ENCODE results near the gene SRPRB.

Gene SRPRB

GRCh38 chr3:133825969-133826727 lies 20.5 kb downstream of the SRPRB start:
- in situ Hi-C loops (cut with HindIII; ENCODE audit: low sequenced_read_pairs), result no loop called here
- no peak for TF ChIP-seq CTCF (IDR thresholded peaks at IDR 0.05; ENCODE audit: low read depth, low read length)
- no peak for DNase-seq (ENCODE audit: low read depth, low spot score)
- no peak overlapping the region for H3K4me3 ChIP-seq (ENCODE audit: low read depth, low read length)

- no peak for DNase-seq (ENCODE audit: low read depth, low spot score)
- TF ChIP-seq CTCF (IDR thresholded peaks at IDR 0.05; ENCODE audit: low read depth, low read length), result no peak
- in situ Hi-C loops (cut with HindIII; ENCODE audit: low sequenced_read_pairs), result no loop called here
- H3K4me3 ChIP-seq (ENCODE audit: low read depth, low read length), result no peak overlapping the region
Observed at GRCh38 chr3:133827136-133827535, 21.5 kb downstream of the SRPRB start.

GRCh38 chr3:133827684-133828083 lies 22.1 kb downstream of the SRPRB start:
- in situ Hi-C loops (cut with HindIII; ENCODE audit: low sequenced_read_pairs), result no loop called here
- TF ChIP-seq CTCF (IDR thresholded peaks at IDR 0.05; ENCODE audit: low read depth, low read length), result no peak
- DNase-seq (ENCODE audit: low read depth, low spot score), result no peak
- no peak overlapping the region for H3K4me3 ChIP-seq (ENCODE audit: low read depth, low read length)

GRCh38 chr3:133828576-133829309 lies 23.1 kb downstream of the SRPRB start:
- in situ Hi-C loops (cut with HindIII; ENCODE audit: low sequenced_read_pairs), result no loop called here
- no peak overlapping the region for H3K4me3 ChIP-seq (ENCODE audit: low read depth, low read length)
- no peak for DNase-seq (ENCODE audit: low read depth, low spot score)
- no peak for TF ChIP-seq CTCF (IDR thresholded peaks at IDR 0.05; ENCODE audit: low read depth, low read length)

- no peak for DNase-seq (ENCODE audit: low read depth, low spot score)
- H3K4me3 ChIP-seq (ENCODE audit: low read depth, low read length), result no peak overlapping the region
- in situ Hi-C loops (cut with HindIII; ENCODE audit: low sequenced_read_pairs), result no loop called here
- no peak for TF ChIP-seq CTCF (IDR thresholded peaks at IDR 0.05; ENCODE audit: low read depth, low read length)
Observed at GRCh38 chr3:133829310-133829707, 23.7 kb downstream of the SRPRB start.

GRCh38 chr3:133830071-133830470 lies 24.5 kb downstream of the SRPRB start:
- no peak overlapping the region for H3K4me3 ChIP-seq (ENCODE audit: low read depth, low read length)
- DNase-seq (ENCODE audit: low read depth, low spot score), result no peak
- in situ Hi-C loops (cut with HindIII; ENCODE audit: low sequenced_read_pairs), result no loop called here
- no peak for TF ChIP-seq CTCF (IDR thresholded peaks at IDR 0.05; ENCODE audit: low read depth, low read length)

All from astrocyte of the spinal cord (primary cell).